ENCODE data around the gene SRR. TPM values are rescaled to one million over a fixed set of nuclear protein-coding genes. Genes with fewer than 3 reads are reported as not detected.

SRR gene
- total and polyA plus RNA-seq, 9 of the 15 experiments (the other 6 are each of a cell fraction or from before 2014, with no cell fraction given), result 5.0 to 19.4 (median 7.9) TPM

GRCh38 chr17:2346475-2346874 is 42.7 kb downstream of the SRR start:
- H3K9me1 ChIP-seq (ENCODE audit: control insufficient read depth, insufficient read depth, low read length), result no peaks in the 10 kb centered on the region
- POLR2A ChIA-PET, result interaction anchor here (0.7 to 1.5 kb wide), 3 partner anchors 10 to 339 kb away, joined by 3 to 5 read pairs (median 4); partner anchors contain the start of gene TSR1
- H2AFZ ChIP-seq (ENCODE audit: low read depth, low read length), result no peak overlapping the region
- DNase-seq (ENCODE audit: extremely low read depth in 1 of 4, low spot score in 3 of 4) (no peak), FAIRE-seq (no peak), ATAC-seq (no peak)
- WGBS (ENCODE audit: insufficient coverage, low coverage, missing lambda C conversion rate), result 91% methylated on average over 7 of the region's 8 CpGs
- no peak overlapping the region for H3K4me3 ChIP-seq
- no TSS peak for BruUV-seq (replicated peaks)
- H4K20me1 ChIP-seq (replicated peaks; ENCODE audit: control insufficient read depth, insufficient read depth, low read length), result no peaks in the 10 kb centered on the region
- no peak overlapping the region for H3K9ac ChIP-seq (ENCODE audit: insufficient read depth in 1 of 2, low read depth in 2 of 2, low read length in 2 of 2)
- in situ Hi-C loops (cut with MboI) (no loop called here), intact Hi-C loops (cut with micrococcal nuclease) (no loop called here)
- peaks cover 0 to 4% of the 10 kb centered on the region in 2 experiments; a peak in 3 of 5 replicates for H3K4me1 ChIP-seq (replicated peaks in 1 of 2; ENCODE audit: control insufficient read depth in 2 of 2, insufficient read depth in 2 of 2, low read length in 2 of 2)
- H3K4me2 ChIP-seq (ENCODE audit: insufficient read depth, low read length), result no peak overlapping the region
- H3K9me3 ChIP-seq (replicated peaks; ENCODE audit: control insufficient read depth, insufficient read depth, low read depth, low read length), result no peaks in the 10 kb centered on the region
- TF ChIP-seq ZNF280A (IDR thresholded peaks at IDR 0.05; ENCODE audit: low read depth, partially characterized antibody) (no peak), PHTF2 (CRISPR knock-in tag; IDR thresholded peaks at IDR 0.05) (no peak), ZNF507 (tag; conservative IDR thresholded peaks at IDR 0.05) (no peak), TEAD4 (IDR thresholded peaks at IDR 0.05; ENCODE audit: low read length) (no peak), TEAD4 (CRISPR knock-in tag; IDR thresholded peaks at IDR 0.05; ENCODE audit: borderline replicate concordance) (no peak), CSDE1 (IDR thresholded peaks at IDR 0.05) (no peak), GTF2A2 (tag; IDR thresholded peaks at IDR 0.05) (no peak), ZBTB1 (CRISPR knock-in tag; IDR thresholded peaks at IDR 0.05; ENCODE audit: borderline replicate concordance, low read depth) (no peak), ZFP91 (CRISPR knock-in tag; IDR thresholded peaks at IDR 0.05) (no peak), MITF (IDR thresholded peaks at IDR 0.05) (no peak), PRDM10 (IDR thresholded peaks at IDR 0.05; ENCODE audit: partially characterized antibody) (no peak), ZNF124 (CRISPR knock-in tag; IDR thresholded peaks at IDR 0.05) (no peak), L3MBTL2 (IDR thresholded peaks at IDR 0.05) (no peak)
- CTCF ChIA-PET (ENCODE audit: low intra/inter-chr PET ratio), result no interaction called here
- H3K36me3 ChIP-seq (ENCODE audit: control insufficient read depth, insufficient read depth, low read length), result peaks cover 7% of the 10 kb centered on the region; the same call in 1 of the 3 replicates
- H3K27me3 ChIP-seq (ENCODE audit: control insufficient read depth in 2 of 2, insufficient read depth in 2 of 2, low read length in 2 of 2), result no peaks in the 10 kb centered on the region
- H3K27ac ChIP-seq (ENCODE audit: extremely low read depth, low read depth, low read length), result no peak overlapping the region
- H3K79me2 ChIP-seq (ENCODE audit: control insufficient read depth, insufficient read depth, low read length), result no peaks in the 10 kb centered on the region
